H9 (cell line): ENCODE measurements around the gene CACNA2D3. TPM values are rescaled to one million over a fixed set of nuclear protein-coding genes. Genes with fewer than 3 reads are reported as not detected.

Source experiments
- DNase-seq: peaks from one replicate; pipeline ENCODE4 v3.0.0-alpha.2; 2017
- H2AFZ ChIP-seq: one replicate; pipeline ENCODE4 v1.6.1; 2013; ENCODE audit warnings: mild to moderate bottlenecking, low read length, control low read depth, moderate library complexity
- H2AK5ac ChIP-seq: 2 replicates; pipeline ENCODE4 v1.6.1; 2013; ENCODE audit warnings: low read length, control low read depth, mixed read lengths; ENCODE audit not compliant: insufficient read length
- H2BK120ac ChIP-seq: one replicate; pipeline ENCODE4 v1.6.1; 2013; ENCODE audit warnings: low read depth, mild to moderate bottlenecking, low read length, control low read depth, inconsistent platforms; ENCODE audit not compliant: poor library complexity, severe bottlenecking
- H2BK12ac ChIP-seq: 2 replicates; pipeline ENCODE4 v1.6.1; 2013; ENCODE audit warnings: low read length, control low read depth, mixed read lengths, low read depth; ENCODE audit not compliant: insufficient read length
- H2BK15ac ChIP-seq: 2 replicates; pipeline ENCODE4 v1.6.1; 2013; ENCODE audit warnings: low read depth, low read length, control low read depth
- H2BK20ac ChIP-seq: one replicate; pipeline ENCODE4 v1.6.1; 2013; ENCODE audit warnings: low read depth, mild to moderate bottlenecking, low read length, control low read depth, inconsistent platforms; ENCODE audit not compliant: poor library complexity, severe bottlenecking
- H2BK5ac ChIP-seq: 2 replicates; pipeline ENCODE4 v1.6.1; 2013; ENCODE audit warnings: low read length, control low read depth, mixed read lengths; ENCODE audit not compliant: insufficient read length
- H3K14ac ChIP-seq: 2 replicates; pipeline ENCODE4 v1.6.1; 2013; ENCODE audit warnings: low read length, control low read depth; ENCODE audit not compliant: insufficient read depth
- H3K18ac ChIP-seq: 2 replicates; pipeline ENCODE4 v1.6.1; 2013; ENCODE audit warnings: low read depth, mild to moderate bottlenecking, mixed read lengths, low read length, control low read depth; ENCODE audit not compliant: insufficient read length
- H3K23ac ChIP-seq: 2 replicates; pipeline ENCODE4 v1.6.1; 2013; ENCODE audit warnings: low read length, control low read depth, mixed read lengths, low read depth; ENCODE audit not compliant: insufficient read length
- H3K23me2 ChIP-seq: 2 replicates; pipeline ENCODE4 v1.6.1; 2013; ENCODE audit warnings: low read depth, mild to moderate bottlenecking, mixed read lengths, low read length, control low read depth; ENCODE audit not compliant: insufficient read length, poor library complexity, severe bottlenecking
- H3K27ac ChIP-seq: 2 replicates; pipeline ENCODE4 v1.5.1; 2013; ENCODE audit warnings: low read length, control low read depth, mixed read lengths, low read depth; ENCODE audit not compliant: insufficient read length
- H3K27me3 ChIP-seq: 2 replicates; pipeline ENCODE4 v1.6.1; 2013; ENCODE audit warnings: low read length, control low read depth, inconsistent platforms; ENCODE audit not compliant: insufficient read depth
- H3K4ac ChIP-seq: 2 replicates; pipeline ENCODE4 v1.6.1; 2013; ENCODE audit warnings: low read depth, mild to moderate bottlenecking, control low read depth, inconsistent platforms, low read length, moderate library complexity
- H3K4me1 ChIP-seq: 2 replicates; pipeline ENCODE4 v1.6.1; 2013; ENCODE audit warnings: low read length, control low read depth, inconsistent platforms; ENCODE audit not compliant: insufficient read depth
- H3K4me2 ChIP-seq: 2 replicates; pipeline ENCODE4 v1.6.1; 2013; ENCODE audit warnings: low read length, control low read depth, mixed read lengths; ENCODE audit not compliant: insufficient read length, insufficient read depth
- H3K56ac ChIP-seq: 2 replicates; pipeline ENCODE4 v1.6.1; 2013; ENCODE audit warnings: low read depth, mild to moderate bottlenecking, mixed read lengths, low read length, control low read depth; ENCODE audit not compliant: insufficient read length
- H3K79me1 ChIP-seq: 2 replicates; pipeline ENCODE4 v1.6.1; 2013; ENCODE audit warnings: low read depth, mild to moderate bottlenecking, moderate library complexity, low read length, control low read depth, inconsistent platforms; ENCODE audit not compliant: insufficient read depth, poor library complexity, severe bottlenecking
- H3K79me2 ChIP-seq: 2 replicates; pipeline ENCODE4 v1.6.1; 2013; ENCODE audit warnings: low read length, control low read depth, inconsistent platforms; ENCODE audit not compliant: insufficient read depth
- H3K9ac ChIP-seq: 2 replicates; pipeline ENCODE4 v1.6.1; 2013; ENCODE audit warnings: low read length, control low read depth, mixed read lengths; ENCODE audit not compliant: insufficient read length; ENCODE audit errors: extremely low read depth
- H3K9me3 ChIP-seq: one replicate; pipeline ENCODE4 v1.6.1; 2013; ENCODE audit warnings: low read depth, low read length, inconsistent platforms; ENCODE audit not compliant: control insufficient read depth
- H3T11ph ChIP-seq: one replicate; pipeline ENCODE4 v1.6.1; 2013; ENCODE audit warnings: mild to moderate bottlenecking, low read length, control low read depth, inconsistent platforms
- H4K20me1 ChIP-seq: one replicate; pipeline ENCODE4 v1.6.1; 2013; ENCODE audit not compliant: control insufficient read depth, insufficient read length, insufficient read depth
- H4K5ac ChIP-seq: 2 replicates; pipeline ENCODE4 v1.6.1; 2013; ENCODE audit warnings: low read depth, mild to moderate bottlenecking, mixed read lengths, low read length, control low read depth; ENCODE audit not compliant: insufficient read length
- H4K8ac ChIP-seq: replicated peaks from 2 replicates; pipeline ENCODE4 v1.6.1; 2013; ENCODE audit warnings: low read length, control low read depth, mixed read lengths, low read depth; ENCODE audit not compliant: insufficient read length
- H4K91ac ChIP-seq: 2 replicates; pipeline ENCODE4 v1.6.1; 2013; ENCODE audit warnings: low read depth, mild to moderate bottlenecking, moderate library complexity, mixed read lengths, low read length, control low read depth; ENCODE audit not compliant: insufficient read length
- H3K27ac Mint-ChIP-seq, 3 experiments: 2 replicates in 2 of 3; 3 replicates in 1 of 3; pipeline ENCODE4 v1.8.0; 2020 to 2021; ENCODE audit warnings: mixed read lengths in 3 of 3, mild to moderate bottlenecking in 1 of 3, moderate library complexity in 1 of 3
- H3K27me3 Mint-ChIP-seq: 2 replicates; pipeline ENCODE4 v1.8.0; 2021; ENCODE audit warnings: low read depth, mild to moderate bottlenecking, moderate library complexity, mixed read lengths
- H3K36me3 Mint-ChIP-seq, 3 experiments: 2 replicates in 2 of 3; 3 replicates in 1 of 3; pipeline ENCODE4 v1.8.0; 2020 to 2021; ENCODE audit warnings: low read depth in 3 of 3, mixed read lengths in 3 of 3; ENCODE audit not compliant: insufficient read depth in 1 of 3
- H3K4me1 Mint-ChIP-seq, 2 experiments: 2 replicates each; pipeline ENCODE4 v1.8.0; 2020; ENCODE audit warnings: mixed read lengths in 2 of 2
- H3K4me3 Mint-ChIP-seq, 2 experiments: 2 replicates in 1 of 2; 3 replicates in 1 of 2; pipeline ENCODE4 v1.8.0; 2020 to 2021; ENCODE audit warnings: mild to moderate bottlenecking in 2 of 2, mixed read lengths in 2 of 2, moderate library complexity in 1 of 2
- H3K9me3 Mint-ChIP-seq, 2 experiments: 2 replicates in 1 of 2; 3 replicates in 1 of 2; pipeline ENCODE4 v1.8.0; 2020; ENCODE audit warnings: mild to moderate bottlenecking in 2 of 2, mixed read lengths in 2 of 2, moderate library complexity in 1 of 2
- CTCF ChIP-seq: fragments of 200-600 bp; sonication (generic); conservative IDR thresholded peaks from 3 replicates; pipeline ENCODE4 v1.8.0; 2021; ENCODE audit warnings: antibody characterized with exemption, mild to moderate bottlenecking
- WGBS: extraction: QIAGEN DNeasy Blood & Tissue Kit; methylation state at CpG from one replicate; pipeline ENCODE4 v1.1.7; 2013; ENCODE audit warnings: missing lambda C conversion rate, low lambda C conversion rate, mixed read lengths; ENCODE audit not compliant: insufficient read length; ENCODE audit errors: extremely low coverage; 5-methylcytosine and 5-hydroxymethylcytosine counted together
- total RNA-seq: library from RNA; stranded (reverse); gene quantifications from 2 replicates; pipeline ENCODE4 v1.2.1, GENCODE V29; 2021

Gene CACNA2D3
- total RNA-seq, 1 experiment from 2014 or later, result 3.2 TPM

- Histone ChIP-seq H4K91ac (no peak overlapping the region), H3T11ph (no peak overlapping the region), H2BK20ac (no peak overlapping the region), H3K56ac (no peak overlapping the region), H2BK120ac (no peak overlapping the region), H3K4me1 (peaks cover 3% of the 10 kb centered on the region; the same call in 1 of the 2 replicates), H4K20me1 (no peaks in the 10 kb centered on the region), H3K27me3 (no peaks in the 10 kb centered on the region), H3K27ac (no peak overlapping the region), H4K5ac (no peak overlapping the region), H2BK5ac (no peak overlapping the region), H2BK12ac (no peak overlapping the region), H3K9ac (no peak overlapping the region), H3K9me3 (no peaks in the 10 kb centered on the region), H3K23me2 (no peaks in the 10 kb centered on the region), H4K8ac (no peak overlapping the region), H2AK5ac (no peak overlapping the region), H2AFZ (no peak overlapping the region), H3K14ac (no peak overlapping the region), H3K4ac (no peak overlapping the region), H2BK15ac (no peak overlapping the region), H3K79me1 (no peaks in the 10 kb centered on the region), H3K4me2 (no peak overlapping the region), H3K79me2 (no peaks in the 10 kb centered on the region; the same call in 1 of the 2 replicates), H3K23ac (no peak overlapping the region), H3K18ac (no peak overlapping the region)
- TF ChIP-seq CTCF, result no peak
- Mint-ChIP-seq H3K27me3 (peaks cover 1% of the 10 kb centered on the region; the same call in 1 of the 2 replicates), H3K4me3 (no peak overlapping the region), H3K9me3 (peaks cover 0 to 2% of the 10 kb centered on the region in 2 experiments; a peak in 2 of 5 replicates), H3K27ac (no peak overlapping the region), H3K36me3 (no peaks in the 10 kb centered on the region; a peak in 1 of 7 replicates), H3K4me1 (peaks cover 3 to 8% of the 10 kb centered on the region in 2 experiments)
- no peak for DNase-seq
- no CpG with 5 or more reads among the region's 4 CpGs for WGBS
Measured at GRCh38 chr3:54556630-54557029, 434.3 kb downstream of the CACNA2D3 start.
